Muscle layer of colon (tissue), 2 donors: ENCODE data around the gene TMA7B.
"Not testable (repeated sequence)": the region's sequence is repeated elsewhere in the genome, so short reads cannot be mapped to it uniquely, and the experiment has no call there.

Source experiments
- H3K27ac ChIP-seq: one replicate; pipeline ENCODE4 v1.7.0; 2013; ENCODE audit warnings: low read depth, mild to moderate bottlenecking, low read length, moderate library complexity
- H3K27me3 ChIP-seq, 2 donors: one replicate each; pipeline ENCODE4 v1.7.0; 2013; ENCODE audit warnings: low read length in 2 of 2, mild to moderate bottlenecking in 2 of 2; ENCODE audit not compliant: insufficient read depth in 2 of 2, control insufficient read depth in 1 of 2
- H3K36me3 ChIP-seq: one replicate; pipeline ENCODE4 v1.7.0; 2013; ENCODE audit warnings: mild to moderate bottlenecking, low read length; ENCODE audit not compliant: insufficient read depth
- H3K4me1 ChIP-seq: one replicate; pipeline ENCODE4 v1.7.0; 2013; ENCODE audit warnings: mild to moderate bottlenecking, low read length; ENCODE audit not compliant: insufficient read depth
- H3K4me3 ChIP-seq, 2 donors: one replicate each; pipeline ENCODE4 v1.7.0; 2013; ENCODE audit warnings: low read length in 2 of 2, low read depth in 1 of 2, mild to moderate bottlenecking in 1 of 2, moderate library complexity in 1 of 2
- H3K9ac ChIP-seq: one replicate; pipeline ENCODE4 v1.7.0; 2013; ENCODE audit warnings: low read length
- H3K9me3 ChIP-seq: one replicate; pipeline ENCODE4 v1.7.0; 2013; ENCODE audit warnings: mild to moderate bottlenecking, low read length
- donor health status: abdominal sarcoma.
- donor health status: Adenocarcinoma of cecum.

TMA7B gene

GRCh38 chr22:39946503-39947219 is 13.5 kb upstream of the TMA7B start:
- H3K27me3 ChIP-seq, result no peaks in the 10 kb centered on the region
- no peaks in the 10 kb centered on the region for H3K36me3 ChIP-seq
- no peak overlapping the region for H3K4me3 ChIP-seq
- H3K9me3 ChIP-seq, result no peaks in the 10 kb centered on the region
- no peaks in the 10 kb centered on the region for H3K4me1 ChIP-seq
- H3K27ac ChIP-seq, result no peak overlapping the region
- H3K9ac ChIP-seq, result no peak overlapping the region

DNA sequence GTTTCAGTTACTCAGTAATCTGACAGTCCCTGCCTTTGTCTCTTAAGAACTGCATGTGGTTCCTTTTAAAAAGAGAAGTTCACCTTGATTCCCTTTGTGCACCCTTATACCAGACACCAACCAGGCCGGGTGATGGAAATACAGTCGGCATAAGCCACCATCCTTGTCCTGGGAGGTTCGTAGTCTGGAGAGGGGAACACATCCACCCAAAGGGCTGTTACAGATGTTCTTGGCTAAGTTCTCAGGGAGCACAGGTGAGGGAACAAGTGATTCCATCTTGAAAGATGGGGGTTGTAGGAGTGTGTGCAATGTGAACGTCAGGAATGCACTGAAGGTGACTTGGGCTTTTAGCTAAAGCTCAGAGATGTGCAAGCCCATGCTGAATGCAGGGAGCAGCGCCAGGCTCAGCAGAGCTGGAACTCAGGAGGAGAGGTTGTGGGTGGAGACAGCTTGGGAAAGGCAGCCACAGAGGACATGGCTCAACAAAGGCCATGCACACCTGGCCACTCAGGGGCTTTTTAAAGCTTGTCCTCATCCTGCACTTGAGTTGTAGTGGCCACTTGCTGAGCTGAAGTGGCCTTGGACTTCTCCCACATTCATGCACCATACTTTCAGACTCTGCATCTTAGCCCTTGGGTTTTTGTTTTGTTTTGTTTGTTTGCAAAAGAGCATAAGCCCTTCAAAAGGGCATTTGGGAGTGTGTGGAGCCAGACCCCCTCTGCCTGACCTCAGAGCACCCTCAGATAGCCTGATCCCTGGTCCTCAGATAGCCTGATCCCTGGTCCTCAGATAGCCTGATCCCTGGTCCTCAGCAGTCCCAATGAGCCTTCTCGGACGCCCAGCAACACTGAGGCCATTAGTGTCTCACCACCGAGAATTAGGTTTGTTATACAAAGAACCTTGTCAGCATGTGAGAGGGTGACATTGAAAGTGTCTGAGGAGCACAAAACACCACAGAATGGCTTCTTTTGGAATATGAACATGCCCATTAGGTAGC is 12.7 kb upstream of the TMA7B start:
- H3K27ac ChIP-seq, result no peak overlapping the region
- H3K4me1 ChIP-seq, result no peaks in the 10 kb centered on the region
- no peaks in the 10 kb centered on the region for H3K27me3 ChIP-seq
- H3K36me3 ChIP-seq, result no peaks in the 10 kb centered on the region
- no peaks in the 10 kb centered on the region for H3K9me3 ChIP-seq
- H3K4me3 ChIP-seq, result no peak overlapping the region
- H3K9ac ChIP-seq, result no peak overlapping the region

DNA sequence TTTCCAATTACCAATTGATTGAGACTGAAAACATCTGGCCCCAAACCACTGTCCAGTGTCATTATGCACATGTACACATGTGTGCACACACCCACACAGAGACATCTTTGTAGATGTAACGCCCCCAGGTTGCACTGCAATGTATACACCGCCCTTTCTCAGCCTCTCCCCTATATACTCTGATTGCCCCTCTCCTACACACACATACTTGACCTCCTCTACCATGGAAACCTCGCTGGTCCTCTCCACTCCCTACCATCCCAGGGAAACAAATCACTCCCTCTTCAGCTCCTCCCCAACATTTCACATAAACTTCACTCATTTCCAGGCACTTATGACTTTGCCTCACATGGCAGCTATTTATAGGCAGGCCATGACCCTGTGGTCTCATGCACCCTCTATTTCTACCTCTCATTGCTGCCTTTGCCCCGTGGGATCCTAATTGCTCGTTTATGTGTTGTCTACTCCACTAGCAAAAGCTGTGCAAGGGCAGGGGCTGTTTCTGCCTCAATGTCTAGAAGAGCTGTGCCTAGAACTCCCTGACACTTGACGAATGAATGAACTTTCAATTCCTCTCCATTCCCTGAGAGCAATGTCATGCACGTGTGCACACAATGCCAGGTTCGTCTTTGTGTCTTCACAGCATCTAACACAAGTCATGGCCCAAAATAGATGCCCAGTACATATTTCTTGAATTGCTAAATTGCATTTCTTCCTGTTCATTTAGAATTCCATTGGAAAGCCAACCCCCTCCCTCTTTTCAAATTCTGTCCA is 10.0 kb upstream of the TMA7B start:
- H3K27me3 ChIP-seq, result no peaks in the 10 kb centered on the region
- H3K9me3 ChIP-seq, result no peaks in the 10 kb centered on the region
- H3K4me1 ChIP-seq, result no peaks in the 10 kb centered on the region
- H3K9ac ChIP-seq, result no peak overlapping the region
- H3K27ac ChIP-seq, result no peak overlapping the region
- no peaks in the 10 kb centered on the region for H3K36me3 ChIP-seq
- H3K4me3 ChIP-seq, result no peak overlapping the region

GRCh38 chr22:39951603-39952293 is 8.4 kb upstream of the TMA7B start:
- H3K9me3 ChIP-seq, H3K27ac ChIP-seq: not testable (repeated sequence)

GRCh38 chr22:39952347-39952746 is 7.8 kb upstream of the TMA7B start:
- Histone ChIP-seq H3K36me3 (no peaks in the 10 kb centered on the region), H3K9ac (no peak overlapping the region), H3K4me1 (no peaks in the 10 kb centered on the region), H3K27ac (no peak overlapping the region), H3K4me3 (no peak overlapping the region), H3K27me3 (no peaks in the 10 kb centered on the region), H3K9me3 (no peaks in the 10 kb centered on the region)

More at GRCh38 chr22:39951603-39952293, 8.4 kb upstream of the TMA7B start:
- H3K4me3 ChIP-seq, H3K36me3 ChIP-seq, H3K27me3 ChIP-seq, H3K4me1 ChIP-seq, H3K9ac ChIP-seq: not testable (repeated sequence)

GRCh38 chr22:39953101-39953500 is 7.1 kb upstream of the TMA7B start:
- H3K4me1 ChIP-seq, result no peaks in the 10 kb centered on the region

DNA sequence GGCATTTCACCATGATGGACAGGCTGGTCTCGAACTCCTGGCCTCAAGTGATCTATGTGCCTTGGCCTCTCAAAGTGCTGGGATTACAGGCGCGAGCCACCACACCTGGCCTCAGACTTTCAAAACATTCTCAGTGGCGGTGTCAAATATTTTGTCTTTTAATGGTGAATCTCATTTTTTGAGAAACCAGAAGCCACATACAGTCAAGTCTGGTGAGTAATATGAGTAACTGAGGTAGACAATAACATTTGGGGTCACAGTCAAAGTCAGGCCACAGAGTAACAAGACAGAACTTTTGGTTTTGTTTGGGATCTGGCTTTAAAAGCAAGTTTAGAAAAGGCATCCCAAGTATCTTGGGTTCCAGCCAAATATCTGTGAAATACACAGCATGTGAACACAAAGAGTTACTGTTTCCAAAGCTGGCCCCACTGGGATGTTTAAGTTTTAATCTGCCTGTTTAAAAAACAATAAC is 5.6 kb upstream of the TMA7B start:
- no peak overlapping the region for H3K27ac ChIP-seq
- H3K9ac ChIP-seq, result no peak overlapping the region
- no peaks in the 10 kb centered on the region for H3K27me3 ChIP-seq
- H3K4me3 ChIP-seq, result no peak overlapping the region
- no peaks in the 10 kb centered on the region for H3K4me1 ChIP-seq
- H3K36me3 ChIP-seq, result no peaks in the 10 kb centered on the region
- no peaks in the 10 kb centered on the region for H3K9me3 ChIP-seq

More at GRCh38 chr22:39953101-39953500, 7.1 kb upstream of the TMA7B start:
- H3K27ac ChIP-seq, result no peak overlapping the region
- no peaks in the 10 kb centered on the region for H3K9me3 ChIP-seq
- no peak overlapping the region for H3K9ac ChIP-seq
- H3K4me3 ChIP-seq, result no peak overlapping the region
- H3K27me3 ChIP-seq, result no peaks in the 10 kb centered on the region
- H3K36me3 ChIP-seq, result no peaks in the 10 kb centered on the region

DNA sequence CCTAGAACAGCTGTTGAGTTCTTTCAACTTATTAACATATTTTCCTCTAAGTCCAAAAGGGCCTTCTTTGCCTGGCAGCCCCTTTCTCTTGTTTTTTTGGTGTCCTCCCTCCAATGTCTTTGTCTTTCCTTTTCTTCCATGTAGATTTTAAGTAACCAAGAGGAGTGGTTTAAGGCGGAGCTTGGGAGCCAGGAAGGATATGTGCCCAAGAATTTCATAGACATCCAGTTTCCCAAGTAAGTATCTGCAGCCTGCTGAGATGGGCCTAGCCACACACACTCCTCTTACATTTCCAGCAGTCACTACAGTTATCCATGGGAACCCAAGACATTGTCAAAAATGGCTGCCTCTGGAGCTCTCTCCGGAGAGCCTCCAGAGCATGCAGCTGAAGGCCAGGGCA is 4.5 kb upstream of the TMA7B start:
- H3K9me3 ChIP-seq, result no peaks in the 10 kb centered on the region
- H3K4me1 ChIP-seq, result no peaks in the 10 kb centered on the region
- H3K27me3 ChIP-seq, result no peaks in the 10 kb centered on the region
- no peaks in the 10 kb centered on the region for H3K36me3 ChIP-seq
- H3K9ac ChIP-seq, result no peak overlapping the region
- H3K4me3 ChIP-seq, result no peak overlapping the region
- H3K27ac ChIP-seq, result no peak overlapping the region

DNA sequence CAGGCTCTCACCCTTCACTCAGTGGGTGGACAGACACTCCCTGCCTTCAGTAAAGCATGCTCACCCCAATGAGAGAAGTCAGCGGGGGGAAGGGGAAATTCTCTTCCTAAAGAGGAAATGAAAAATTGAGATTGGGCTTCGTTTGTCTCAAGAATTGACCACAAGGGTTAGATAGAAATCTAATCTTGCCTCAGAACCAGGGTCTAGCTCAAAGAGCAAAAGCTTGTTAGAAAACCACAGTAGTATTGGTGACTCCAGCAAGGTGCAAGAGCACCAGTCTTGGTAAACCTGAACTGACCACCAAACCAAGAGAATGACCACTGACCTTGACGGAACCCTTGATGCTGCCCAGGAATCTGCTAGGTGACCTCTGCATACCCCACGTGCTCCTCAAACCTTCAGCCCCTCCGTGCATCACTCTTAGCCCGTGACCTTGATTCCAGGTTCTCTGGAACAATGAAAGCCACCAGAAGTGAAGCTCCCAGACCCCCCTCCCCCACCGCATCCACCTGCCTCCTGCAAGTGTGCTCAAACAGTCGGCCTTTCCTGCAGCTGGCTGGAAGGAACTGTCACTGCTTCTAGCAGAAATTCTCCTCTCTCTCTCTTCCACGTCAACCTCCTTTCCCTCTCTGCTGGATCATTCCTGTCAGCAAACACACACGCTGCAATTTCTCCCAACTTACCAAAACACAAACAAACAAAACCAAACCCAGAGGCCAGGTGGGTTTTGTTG is 3.1 kb upstream of the TMA7B start:
- no peak overlapping the region for H3K9ac ChIP-seq
- no peaks in the 10 kb centered on the region for H3K36me3 ChIP-seq
- H3K27me3 ChIP-seq, result no peaks in the 10 kb centered on the region
- H3K27ac ChIP-seq, result no peak overlapping the region
- H3K4me3 ChIP-seq, result no peak overlapping the region
- H3K9me3 ChIP-seq, result no peaks in the 10 kb centered on the region
- H3K4me1 ChIP-seq, result no peaks in the 10 kb centered on the region

- Histone ChIP-seq H3K4me1 (no peaks in the 10 kb centered on the region), H3K36me3 (no peaks in the 10 kb centered on the region), H3K27me3 (no peaks in the 10 kb centered on the region), H3K9me3 (no peaks in the 10 kb centered on the region), H3K9ac (no peak overlapping the region), H3K27ac (no peak overlapping the region), H3K4me3 (no peak overlapping the region)
Measured at GRCh38 chr22:39958009-39958711, 2.0 kb upstream of the TMA7B start.
